HCT116 (cell line): ENCODE data around the gene SULT2B1. TPM values are rescaled to one million over a fixed set of nuclear protein-coding genes. Genes with fewer than 3 reads are reported as not detected.

Experiments
- ATAC-seq: fragments of 200-7000 bp; cut with Tn5 transposase; 2 replicates; pipeline ENCODE4 v1.9.1; 2020; ENCODE audit warnings: mild to moderate bottlenecking, moderate library complexity
- BruUV-seq: library from RNA; stranded (reverse); fragments of 400-500 nt; replicated peaks from 2 replicates; lab custom pipeline; 2021; lab: Mats Ljungman, UMichigan
- CTCF ChIA-PET: fragments of 300-600 bp; sonication (Branson Sonifier 250); formaldehyde crosslinking; loops from one replicate; lab custom pipeline; 2021; ENCODE audit warnings: antibody characterized with exemption; lab: Charles Lee
- POLR2A ChIA-PET: fragments of 300-600, 350-600 bp; sonication (Branson Sonifier 250); formaldehyde crosslinking; loops from one replicate; lab custom pipeline; 2021; ENCODE audit warnings: antibody characterized with exemption; lab: Charles Lee
- RAD21 ChIA-PET, 2 experiments: fragments of 300-600 bp; sonication (Branson Sonifier 250); formaldehyde crosslinking; loops; one replicate each; lab custom pipeline; 2023; ENCODE audit warnings: low total read pairs in 2 of 2; ENCODE audit not compliant: uncharacterized antibody in 2 of 2, unreplicated experiment in 2 of 2, low non-redundant PET in 1 of 2; lab: Charles Lee
- DNase-seq: peaks from one replicate; pipeline ENCODE4 v3.0.0-alpha.2; 2010; ENCODE audit warnings: low read depth, low spot score
- H2AFZ ChIP-seq: fragments of 200-600 bp; shearing (Covaris generic), sonication (generic); 2 replicates; pipeline ENCODE4 v1.6.1; 2017; ENCODE audit warnings: low read depth, mixed run types, mixed read lengths, antibody characterized with exemption, low read length; ENCODE audit not compliant: poor library complexity, severe bottlenecking
- H3K27ac ChIP-seq: 2 replicates; pipeline ENCODE4 v1.5.1; 2012; ENCODE audit warnings: low read depth, low read length
- H3K27me3 ChIP-seq: fragments of 200-600 bp; sonication (generic); 2 replicates; pipeline ENCODE4 v1.6.1; 2016; ENCODE audit warnings: mixed run types, low read length, mixed read lengths; ENCODE audit not compliant: insufficient read depth
- H3K36me3 ChIP-seq, 2 experiments: fragments of 200-500 bp in 1 of 2; fragments of 200-600 bp in 1 of 2; sonication (Bioruptor generic) in 1 of 2; sonication (generic) in 1 of 2; 2 replicates each; pipeline versions ENCODE4 v1.5.1 to v1.6.1; 2014 to 2016; ENCODE audit warnings: low read length in 2 of 2, inconsistent platforms in 1 of 2, mixed read lengths in 1 of 2, mixed run types in 1 of 2; ENCODE audit not compliant: insufficient read depth in 2 of 2, control insufficient read depth in 1 of 2
- H3K4me1 ChIP-seq, 2 experiments: fragments of 200-600 bp in 1 of 2; sonication (generic) in 1 of 2; 2 replicates each; pipeline versions ENCODE4 v1.5.1 to v1.6.1; 2012 to 2017; ENCODE audit warnings: low read length in 2 of 2, inconsistent platforms in 1 of 2, mild to moderate bottlenecking in 1 of 2, mixed read lengths in 1 of 2, mixed run types in 1 of 2, moderate library complexity in 1 of 2; ENCODE audit not compliant: insufficient read depth in 2 of 2, control insufficient read depth in 1 of 2
- H3K4me2 ChIP-seq: fragments of 200-600 bp; sonication (generic); 2 replicates; pipeline ENCODE4 v1.6.1; 2017; ENCODE audit warnings: mixed run types, low read length, mixed read lengths
- H3K4me3 ChIP-seq, 2 experiments: fragments of 200-600 bp in 1 of 2; sonication (generic) in 1 of 2; replicated peaks in 1 of 2; 2 replicates each; pipeline ENCODE4 v1.5.1; 2011 to 2016; ENCODE audit warnings: low read length in 2 of 2, control low read depth in 1 of 2, low read depth in 1 of 2, mild to moderate bottlenecking in 1 of 2, mixed read lengths in 1 of 2, mixed run types in 1 of 2
- H3K79me2 ChIP-seq: fragments of 200-600 bp; sonication (generic); 2 replicates; pipeline ENCODE4 v1.6.1; 2017; ENCODE audit warnings: mild to moderate bottlenecking, mixed run types, low read length, moderate library complexity, mixed read lengths; ENCODE audit not compliant: insufficient read depth
- H3K9ac ChIP-seq: fragments of 200-600 bp; sonication (generic); 2 replicates; pipeline ENCODE4 v1.6.1; 2016; ENCODE audit warnings: low read length, mixed read lengths
- H3K9me2 ChIP-seq: fragments of 200-600 bp; sonication (generic), shearing (Covaris generic); 2 replicates; pipeline ENCODE4 v1.6.1; 2017; ENCODE audit warnings: mixed run types, mild to moderate bottlenecking, moderate library complexity; ENCODE audit not compliant: insufficient read depth
- H3K9me3 ChIP-seq, 2 experiments: fragments of 200-500 bp in 1 of 2; fragments of 200-600 bp in 1 of 2; sonication (Bioruptor generic) in 1 of 2; sonication (generic) in 1 of 2; 2 replicates each; pipeline ENCODE4 v1.6.1; 2014 to 2017; ENCODE audit warnings: low read length in 2 of 2, mixed read lengths in 2 of 2, inconsistent platforms in 1 of 2, low read depth in 1 of 2, mild to moderate bottlenecking in 1 of 2, mixed run types in 1 of 2, moderate library complexity in 1 of 2; ENCODE audit not compliant: control insufficient read depth in 1 of 2, insufficient read depth in 1 of 2
- H4K20me1 ChIP-seq: fragments of 200-600 bp; sonication (generic), shearing (Covaris generic); 2 replicates; pipeline ENCODE4 v1.6.1; 2017; ENCODE audit warnings: mixed run types, mild to moderate bottlenecking, moderate library complexity; ENCODE audit not compliant: insufficient read depth
- CBX3 ChIP-seq: IDR thresholded peaks from 2 replicates; pipeline ENCODE4 v1.6.1; 2012; ENCODE audit warnings: low read depth
- ELF1 ChIP-seq: IDR thresholded peaks from 2 replicates; pipeline ENCODE4 v1.6.1; 2012; ENCODE audit warnings: low read depth, borderline replicate concordance
- EZH2 ChIP-seq: fragments of 200-600 bp; sonication (generic); IDR thresholded peaks from 2 replicates; pipeline ENCODE4 v1.6.1; 2017; ENCODE audit warnings: antibody characterized with exemption, mixed run types
- EZH2phosphoT487 ChIP-seq: fragments of 200-600 bp; IDR thresholded peaks from 2 replicates; pipeline ENCODE4 v1.6.1; 2018; ENCODE audit warnings: antibody characterized with exemption, borderline replicate concordance
- FOSL1 ChIP-seq: IDR thresholded peaks from 2 replicates; pipeline ENCODE4 v1.6.1; 2012; ENCODE audit warnings: low read depth
- JUND ChIP-seq: IDR thresholded peaks from 2 replicates; pipeline ENCODE4 v1.6.1; 2012
- RAD21 ChIP-seq: IDR thresholded peaks from 2 replicates; pipeline ENCODE4 v1.6.1; 2012; ENCODE audit warnings: low read depth, mild to moderate bottlenecking
- REST ChIP-seq: IDR thresholded peaks from 2 replicates; pipeline ENCODE4 v1.6.1; 2012; ENCODE audit warnings: low read depth
- SIN3A ChIP-seq: IDR thresholded peaks from 2 replicates; pipeline ENCODE4 v1.6.1; 2012; ENCODE audit warnings: low read depth
- SP1 ChIP-seq: IDR thresholded peaks from 2 replicates; pipeline ENCODE4 v1.6.1; 2012; ENCODE audit warnings: low read depth
- YY1 ChIP-seq: IDR thresholded peaks from 2 replicates; pipeline ENCODE4 v1.6.1; 2011; ENCODE audit warnings: low read length, low read depth, moderate library complexity, mild to moderate bottlenecking; ENCODE audit not compliant: insufficient replicate concordance; ENCODE audit errors: extremely low read depth
- ZNF274 ChIP-seq: fragments of 200-500 bp; sonication (Bioruptor generic); IDR thresholded peaks from 2 replicates; pipeline ENCODE4 v1.6.1; 2014; ENCODE audit warnings: mild to moderate bottlenecking, low read depth, low read length, inconsistent platforms
- intact Hi-C: fragments of 100-400 bp; cut with micrococcal nuclease; formaldehyde crosslinking; loops from 2 replicates; pipeline ENCODE4 v1.10.0; 2022
- total RNA-seq: library from RNA; stranded (reverse); gene quantifications from one replicate; pipeline ENCODE4 v1.2.1, GENCODE V29; 2021; ENCODE audit not compliant: unreplicated experiment

Gene SULT2B1
- total RNA-seq, 1 experiment from 2014 or later = 4.8 TPM

- no peak overlapping the region for H2AFZ ChIP-seq
- no peaks in the 10 kb centered on the region for H4K20me1 ChIP-seq
- H3K27me3 ChIP-seq = no peaks in the 10 kb centered on the region
- no peaks in the 10 kb centered on the region for H3K79me2 ChIP-seq
- no peak overlapping the region for H3K4me2 ChIP-seq
- H3K36me3 ChIP-seq = no peaks in the 10 kb centered on the region
- BruUV-seq = no TSS peak
- no peak overlapping the region for H3K27ac ChIP-seq
- DNase-seq = no peak
- ATAC-seq = no peak
- ChIA-PET CTCF (interaction anchor here (1.4 kb wide), 1 partner anchor 10 kb away, joined by 4 read pairs; no protein-coding TSS in a partner anchor), POLR2A (no interaction called here), RAD21 (no interaction called here)
- intact Hi-C loops = no loop called here
- H3K4me3 ChIP-seq = no peak overlapping the region
- no peaks in the 10 kb centered on the region for H3K4me1 ChIP-seq
- TF ChIP-seq FOSL1 (no peak), CBX3 (no peak), EZH2phosphoT487 (no peak), ELF1 (no peak)
- H3K9ac ChIP-seq = no peak overlapping the region
- H3K9me2 ChIP-seq = no peaks in the 10 kb centered on the region
- no peaks in the 10 kb centered on the region for H3K9me3 ChIP-seq
These were observed 47.2 kb downstream of the SULT2B1 start for GRCh38 chr19:48598996-48599700.

- TF ChIP-seq ELF1 (no peak), RAD21 (no peak), REST (no peak), JUND (no peak), YY1 (no peak), ZNF274 (no peak), SIN3A (no peak), EZH2 (no peak), SP1 (no peak)
- Histone ChIP-seq H3K27me3 (no peaks in the 10 kb centered on the region), H2AFZ (no peak overlapping the region), H3K4me3 (no peak overlapping the region), H3K79me2 (no peaks in the 10 kb centered on the region), H3K9ac (no peak overlapping the region), H3K9me3 (no peaks in the 10 kb centered on the region), H3K27ac (no peak overlapping the region), H3K4me1 (no peaks in the 10 kb centered on the region), H3K36me3 (no peaks in the 10 kb centered on the region), H3K9me2 (no peaks in the 10 kb centered on the region), H4K20me1 (no peaks in the 10 kb centered on the region), H3K4me2 (no peak overlapping the region)
- intact Hi-C loops = no loop called here
- BruUV-seq = no TSS peak
- ATAC-seq (no peak), DNase-seq (no peak)
- POLR2A ChIA-PET = no interaction called here
- CTCF ChIA-PET = interaction anchor here (1.4 kb wide), 1 partner anchor 9 kb away, joined by 4 read pairs; no protein-coding TSS in a partner anchor
- RAD21 ChIA-PET = no interaction called here
These were observed 48.9 kb downstream of the SULT2B1 start for GRCh38 chr19:48600679-48601417.
